NCI-H748 treated with DMSO at 0.1 percent for 48 hours (cell line): Measurements from ENCODE around the gene MMAB.

Experiments
- DNase-seq: peaks from one replicate; lab custom pipeline; 2025; lab: John Stamatoyannopoulos, UW

Gene MMAB

GRCh38 chr12:109538191-109538863, 35.0 kb downstream of the MMAB start:
- DNase-seq: no peak

GRCh38 chr12:109537136-109537535, 36.2 kb downstream of the MMAB start:
- DNase-seq: no peak

- no peak for DNase-seq
Observed at GRCh38 chr12:109535863-109536250, 37.4 kb downstream of the MMAB start.

GRCh38 chr12:109535231-109535862, 38.0 kb downstream of the MMAB start:
- DNase-seq: no peak

- DNase-seq: no peak
Observed at GRCh38 chr12:109534456-109534855, 38.8 kb downstream of the MMAB start.

GRCh38 chr12:109533487-109533740, 39.9 kb downstream of the MMAB start:
- DNase-seq: no peak

- no peak for DNase-seq
Observed at GRCh38 chr12:109532721-109533486, 40.4 kb downstream of the MMAB start.

GRCh38 chr12:109531411-109531810, 41.9 kb downstream of the MMAB start:
- no peak for DNase-seq

- no peak for DNase-seq
Observed at GRCh38 chr12:109529691-109530640, 43.3 kb downstream of the MMAB start.

GRCh38 chr12:109527489-109528123, 45.7 kb downstream of the MMAB start:
- no peak for DNase-seq

GRCh38 chr12:109525279-109525585, 48.1 kb downstream of the MMAB start:
- DNase-seq: no peak

- DNase-seq: no peak
Observed at GRCh38 chr12:109524466-109525278, 48.6 kb downstream of the MMAB start.

GRCh38 chr12:109523504-109523903, 49.8 kb downstream of the MMAB start:
- DNase-seq: no peak

- no peak for DNase-seq
Observed at GRCh38 chr12:109523071-109523470, 50.2 kb downstream of the MMAB start.

GRCh38 chr12:109521831-109522230, 51.5 kb downstream of the MMAB start:
- DNase-seq: no peak

GRCh38 chr12:109519787-109520186, 53.5 kb downstream of the MMAB start:
- no peak for DNase-seq

- peak; percentile 48 for DNase-seq
Observed at GRCh38 chr12:109518820-109519665, 54.3 kb downstream of the MMAB start.

- no peak for DNase-seq
Observed at GRCh38 chr12:109517619-109518018, 55.7 kb downstream of the MMAB start.

- no peak for DNase-seq
Observed at GRCh38 chr12:109513977-109514376, 59.3 kb downstream of the MMAB start.

GRCh38 chr12:109513051-109513450, 60.3 kb downstream of the MMAB start:
- no peak for DNase-seq
